Measurements from ENCODE around the gene MZT2A. TPM values are rescaled to one million over a fixed set of nuclear protein-coding genes. Genes with fewer than 3 reads are reported as not detected.

MZT2A gene
- total RNA-seq, 1 donor from 2014 or later = 108 TPM

Other genes with a start within 250 kb of the MZT2A start
- not detected in 2 replicates for gene RAB6D, start 128.2 kb downstream of the MZT2A start, total RNA-seq
- gene TUBA3D, start 16.3 kb downstream of the MZT2A start, total RNA-seq = not detected in 2 replicates
- 1.5 and 2.3 TPM in 2 replicates for gene CCDC74A, start 35.5 kb upstream of the MZT2A start, total RNA-seq

Measured in activated CD4-positive, alpha-beta T cell treated with anti-CD3 and anti-CD28 coated beads, Interleukin-2, amount 10 ng/mL, durations not matched to agents 24 days and 14 days (primary cell).